Endothelial cell of umbilical vein (primary cell): ENCODE results near the gene RIMBP3C. TPM values are rescaled to one million over a fixed set of nuclear protein-coding genes. Genes with fewer than 3 reads are reported as not detected.
"Not testable (repeated sequence)": the region's sequence is repeated elsewhere in the genome, so short reads cannot be mapped to it uniquely, and the experiment has no call there.

Experiments
- BruUV-seq: library from RNA; stranded (reverse); fragments of 400-500 nt; replicated peaks from 2 replicates; lab custom pipeline; 2021; lab: Mats Ljungman, UMichigan
- CTCF ChIA-PET: fragments of 300-600, 350-600 bp; sonication (Branson Sonifier 250); formaldehyde crosslinking; loops from one replicate; lab custom pipeline; 2021; ENCODE audit warnings: antibody characterized with exemption, inconsistent platforms; lab: Charles Lee
- POLR2A ChIA-PET: fragments of 300-600, 350-600 bp; sonication (Branson Sonifier 250); formaldehyde crosslinking; loops from one replicate; lab custom pipeline; 2021; ENCODE audit warnings: antibody characterized with exemption, inconsistent platforms; lab: Charles Lee
- DNase-seq: peaks from one replicate; pipeline ENCODE4 v3.0.0-alpha.2; 2011; ENCODE audit warnings: low read depth, low spot score
- FAIRE-seq: peaks from 2 replicates; lab custom pipeline; 2011; peaks lifted over from hg19 to GRCh38; lab: Jason Lieb, UNC
- H2AFZ ChIP-seq: 2 replicates; pipeline ENCODE4 v1.6.0; 2012; ENCODE audit warnings: low read depth, low read length, control low read depth, inconsistent platforms
- H3K27ac ChIP-seq: 2 replicates; pipeline ENCODE4 v1.5.1; 2011; ENCODE audit warnings: low read depth, mild to moderate bottlenecking, control low read depth, low read length, moderate library complexity; ENCODE audit not compliant: insufficient read depth
- H3K27me3 ChIP-seq, 2 experiments: 2 replicates each; pipeline versions ENCODE4 v1.6.0 to v1.6.1; 2011; ENCODE audit warnings: low read length in 2 of 2, mixed read lengths in 1 of 2; ENCODE audit not compliant: control insufficient read depth in 2 of 2, insufficient read depth in 2 of 2
- H3K36me3 ChIP-seq, 2 experiments: 2 replicates in 1 of 2; 3 replicates in 1 of 2; pipeline ENCODE4 v1.5.1; 2011; ENCODE audit warnings: low read length in 2 of 2, mild to moderate bottlenecking in 1 of 2, moderate library complexity in 1 of 2; ENCODE audit not compliant: control insufficient read depth in 2 of 2, insufficient read depth in 2 of 2; ENCODE audit errors: extremely low read depth in 1 of 2
- H3K4me1 ChIP-seq: 3 replicates; pipeline ENCODE4 v1.5.1; 2011; ENCODE audit warnings: mild to moderate bottlenecking, low read length; ENCODE audit not compliant: control insufficient read depth, insufficient read depth; ENCODE audit errors: extremely low read depth
- H3K4me2 ChIP-seq: 2 replicates; pipeline ENCODE4 v1.6.1; 2011; ENCODE audit warnings: low read length, control low read depth, mixed read lengths; ENCODE audit not compliant: insufficient read depth
- H3K4me3 ChIP-seq, 3 experiments: fragments of 200-600 bp in 1 of 3; sonication (generic), shearing (Covaris generic) in 1 of 3; replicated peaks in 1 of 3; 2 replicates each; pipeline ENCODE4 v1.5.1; 2011 to 2016; ENCODE audit warnings: control low read depth in 3 of 3, low read length in 3 of 3, mild to moderate bottlenecking in 2 of 3, inconsistent platforms in 1 of 3, low read depth in 1 of 3, moderate library complexity in 1 of 3; ENCODE audit not compliant: insufficient read depth in 1 of 3
- H3K79me2 ChIP-seq: 2 replicates; pipeline ENCODE4 v1.6.0; 2012; ENCODE audit warnings: low read length, inconsistent platforms; ENCODE audit not compliant: control insufficient read depth, insufficient read depth
- H3K9ac ChIP-seq: replicated peaks from 2 replicates; pipeline ENCODE3; 2011; ENCODE audit warnings: low read length, control low read depth; ENCODE audit not compliant: insufficient read depth; ENCODE audit errors: extremely low read depth
- H3K9me1 ChIP-seq: replicated peaks from 3 replicates; pipeline ENCODE4 v1.6.0; 2011; ENCODE audit warnings: mild to moderate bottlenecking, low read length; ENCODE audit not compliant: control insufficient read depth, insufficient read depth; ENCODE audit errors: extremely low read depth
- H3K9me3 ChIP-seq: replicated peaks from 2 replicates; pipeline ENCODE4 v1.5.1; 2012; ENCODE audit warnings: low read length, inconsistent platforms; ENCODE audit not compliant: control insufficient read depth, insufficient read depth
- H4K20me1 ChIP-seq: replicated peaks from 2 replicates; pipeline ENCODE3; 2011; ENCODE audit warnings: mild to moderate bottlenecking, low read length; ENCODE audit not compliant: control insufficient read depth, insufficient read depth; ENCODE audit errors: extremely low read depth
- EZH2 ChIP-seq: IDR thresholded peaks from 2 replicates; pipeline ENCODE4 v1.6.1; 2012; ENCODE audit warnings: borderline replicate concordance, low read depth, mild to moderate bottlenecking, moderate library complexity, low read length, inconsistent platforms; ENCODE audit not compliant: severe bottlenecking
- FOS ChIP-seq: IDR thresholded peaks from 2 replicates; pipeline ENCODE4 v1.6.1; 2011; ENCODE audit warnings: mild to moderate bottlenecking, low read length, moderate library complexity, borderline replicate concordance; ENCODE audit not compliant: insufficient read depth
- MAX ChIP-seq: IDR thresholded peaks from 2 replicates; pipeline ENCODE4 v1.6.1; 2011; ENCODE audit not compliant: insufficient read depth, insufficient read length
- POLR2A ChIP-seq: IDR thresholded peaks from 2 replicates; pipeline ENCODE4 v1.6.1; 2012; ENCODE audit warnings: low read depth, mild to moderate bottlenecking, control low read depth, low read length
- dilution Hi-C: fragments of 300-500 bp; cut with MboI; formaldehyde crosslinking; loops from one replicate; pipeline ENCODE4 v1.15.0; 2019; ENCODE audit warnings: low sequenced_read_pairs; ENCODE audit not compliant: extremely low pct_ligation_motif_present
- intact Hi-C: fragments of 100-400 bp; cut with micrococcal nuclease; formaldehyde crosslinking; loops from one replicate; pipeline ENCODE4 v1.10.0; 2022
- polyA plus RNA-seq, 4 experiments: library from polyadenylated mRNA; depleted of rRNA in 3 of 4; stranded (reverse) in 3 of 4; unstranded in 1 of 4; fragments of >200 nt; gene quantifications; 2 replicates each; pipeline versions ENCODE4 v1.2.1 to v1.2.3, GENCODE V29; 2011 to 2012; ENCODE audit warnings: missing spikeins in 1 of 4
- total RNA-seq: library from RNA; stranded (reverse); gene quantifications from 2 replicates; pipeline ENCODE4 v1.2.3, GENCODE V29; 2021

Gene RIMBP3C
- total and polyA plus RNA-seq, 2 donors (not counting 3 experiments of a cell fraction or from before 2014, with no cell fraction given), result 0.04 to 0.09 TPM

- no peak overlapping the region for H3K4me2 ChIP-seq
- H3K4me3 ChIP-seq, result no peak overlapping the region
- no peaks in the 10 kb centered on the region for H4K20me1 ChIP-seq
- no peak overlapping the region for H2AFZ ChIP-seq
- peaks cover 0 to 3% of the 10 kb centered on the region in 2 experiments for H3K27me3 ChIP-seq
- H3K27ac ChIP-seq, result no peak overlapping the region
- H3K4me1 ChIP-seq, result peaks cover 3% of the 10 kb centered on the region
- no peaks in the 10 kb centered on the region for H3K9me1 ChIP-seq
- H3K36me3 ChIP-seq, result no peaks in the 10 kb centered on the region
- no peak overlapping the region for H3K9ac ChIP-seq
- ChIA-PET CTCF (interaction anchor here (1.3 kb wide), 1 partner anchor 10 kb away, joined by 3 read pairs; no protein-coding TSS in a partner anchor), POLR2A (interaction anchor here (0.7 kb wide), 1 partner anchor 111 kb away, joined by 4 read pairs; no protein-coding TSS in a partner anchor)
- FAIRE-seq, result no peak
- H3K9me3 ChIP-seq, result no peaks in the 10 kb centered on the region
- no TSS peak for BruUV-seq
- intact Hi-C loops (no loop called here), dilution Hi-C loops (no loop called here)
- no peak for DNase-seq
- TF ChIP-seq EZH2, result no peak
- no peak for TF ChIP-seq FOS
- no peak for TF ChIP-seq POLR2A
- TF ChIP-seq MAX, result no peak
- peaks cover 13% of the 10 kb centered on the region for H3K79me2 ChIP-seq
Observed at GRCh38 chr22:21563912-21564311, 12.7 kb upstream of the RIMBP3C start.

- H3K9me1 ChIP-seq, CTCF ChIA-PET, BruUV-seq, H3K27me3 ChIP-seq, POLR2A ChIA-PET, H3K4me3 ChIP-seq, FAIRE-seq, H3K36me3 ChIP-seq, H3K27ac ChIP-seq, dilution Hi-C loops, H3K4me2 ChIP-seq, H3K4me1 ChIP-seq, H3K79me2 ChIP-seq, H3K9ac ChIP-seq, H3K9me3 ChIP-seq, H2AFZ ChIP-seq, DNase-seq, H4K20me1 ChIP-seq, intact Hi-C loops: not testable (repeated sequence)
Observed at GRCh38 chr22:21560657-21561056, 9.4 kb upstream of the RIMBP3C start.

GRCh38 chr22:21559345-21560125 is 8.3 kb upstream of the RIMBP3C start:
- BruUV-seq, H3K27me3 ChIP-seq, H4K20me1 ChIP-seq, DNase-seq, dilution Hi-C loops, H3K9me3 ChIP-seq, H3K4me1 ChIP-seq, FAIRE-seq, H3K4me2 ChIP-seq, H3K27ac ChIP-seq, H2AFZ ChIP-seq, POLR2A ChIA-PET, H3K4me3 ChIP-seq, H3K9ac ChIP-seq, H3K36me3 ChIP-seq, H3K79me2 ChIP-seq, H3K9me1 ChIP-seq, intact Hi-C loops, CTCF ChIA-PET: not testable (repeated sequence)
